Measurements from ENCODE around the gene SSTR3. TPM values are rescaled to one million over a fixed set of nuclear protein-coding genes. Genes with fewer than 3 reads are reported as not detected.

Gene SSTR3
- total and polyA plus RNA-seq, 7 donors = 0.36 to 1.7 TPM; not detected in 5

DNA sequence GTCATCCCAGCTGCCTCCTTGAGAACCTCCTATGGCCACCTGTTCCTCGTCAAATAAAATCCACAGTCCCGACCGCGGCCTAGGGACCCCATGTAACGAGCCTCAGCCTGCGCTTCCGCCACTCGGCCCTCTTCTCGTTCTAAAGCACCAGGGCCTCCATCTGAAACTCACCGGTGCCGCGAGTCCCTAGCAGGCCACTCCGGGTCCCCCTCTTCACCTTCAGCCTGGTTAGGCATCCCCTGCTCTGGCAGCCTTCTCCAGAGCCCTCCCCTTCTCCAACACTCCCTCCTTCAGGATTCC lies 2.4 kb upstream of the SSTR3 start:
- 86 to 87% methylated on average over 13 of the region's 13 CpGs for WGBS, 2 donors

GRCh38 chr22:37213941-37214730 lies 1.9 kb upstream of the SSTR3 start:
- H3K27ac ChIP-seq = no peak overlapping the region
- no peak for DNase-seq
- no peaks in the 10 kb centered on the region for H3K36me3 ChIP-seq
- no peaks in the 10 kb centered on the region for H3K9me3 ChIP-seq
- no peaks in the 10 kb centered on the region for H3K4me1 ChIP-seq
- intact Hi-C loops (cut with DNase I) = no loop called here
- TF ChIP-seq EP300 (IDR thresholded peaks at IDR 0.05) (no peak), POLR2A (IDR thresholded peaks at IDR 0.05) (no peak), CTCF (IDR thresholded peaks at IDR 0.05) (no peak), POLR2AphosphoS5 (IDR thresholded peaks at IDR 0.05) (no peak)
- H3K27me3 ChIP-seq = peaks cover 0 to 17% (median 4%) of the 10 kb centered on the region in 3 donors
- no peak overlapping the region for H3K4me3 ChIP-seq
- WGBS, 2 donors = 83 to 87% methylated on average over 13 of the region's 13 CpGs

More for the DNA sequence above, 2.4 kb upstream of the SSTR3 start:
- no peaks in the 10 kb centered on the region for H3K4me1 ChIP-seq
- peak; percentile 49 for DNase-seq
- H3K27me3 ChIP-seq = peaks cover 0 to 17% (median 4%) of the 10 kb centered on the region in 3 donors
- H3K9me3 ChIP-seq = no peaks in the 10 kb centered on the region
- no peak overlapping the region for H3K4me3 ChIP-seq
- TF ChIP-seq POLR2A (IDR thresholded peaks at IDR 0.05) = no peak
- no peak for TF ChIP-seq EP300 (IDR thresholded peaks at IDR 0.05)
- TF ChIP-seq POLR2AphosphoS5 (IDR thresholded peaks at IDR 0.05) = no peak
- no peak for TF ChIP-seq CTCF (IDR thresholded peaks at IDR 0.05)
- no peaks in the 10 kb centered on the region for H3K36me3 ChIP-seq
- intact Hi-C loops (cut with DNase I) = no loop called here
- no peak overlapping the region for H3K27ac ChIP-seq

DNA sequence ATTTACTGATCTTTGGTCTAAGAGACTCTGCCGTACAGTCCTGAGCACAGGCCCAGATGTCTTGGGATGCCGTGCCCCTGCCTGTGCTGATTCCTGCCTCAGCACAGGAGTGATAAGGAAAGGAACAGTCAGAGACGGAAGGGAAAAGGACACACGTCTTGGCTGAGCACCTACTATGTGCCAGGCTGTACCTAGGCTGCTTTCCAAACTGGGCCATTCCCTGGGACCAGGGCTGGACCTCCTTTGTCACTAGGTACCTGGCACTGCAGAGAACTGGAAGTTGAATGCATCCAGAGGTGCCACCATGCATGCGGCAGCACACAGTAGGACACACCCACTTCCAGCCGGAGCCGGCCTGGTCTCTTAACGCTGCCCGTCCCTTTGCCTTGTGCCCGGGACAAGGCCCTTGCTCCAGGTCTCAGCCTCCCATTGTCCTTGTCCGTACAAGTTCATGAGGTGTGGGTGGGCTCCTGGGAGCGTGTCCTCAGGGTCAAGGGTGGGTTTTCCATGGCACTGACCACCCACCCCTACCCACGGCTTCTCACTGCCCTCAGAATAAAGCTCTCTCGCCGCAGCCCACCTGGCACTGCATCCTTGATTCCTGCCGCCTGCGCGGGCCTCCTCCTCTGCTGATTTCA lies 1.1 kb upstream of the SSTR3 start:
- Histone ChIP-seq H3K4me3 (no peak overlapping the region), H3K36me3 (no peaks in the 10 kb centered on the region), H3K27ac (no peak overlapping the region), H3K27me3 (peaks cover 0 to 17% (median 4%) of the 10 kb centered on the region in 3 donors), H3K9me3 (no peaks in the 10 kb centered on the region), H3K4me1 (no peaks in the 10 kb centered on the region)
- 88 to 92% methylated on average over 18 of the region's 18 CpGs for WGBS, 2 donors
- TF ChIP-seq CTCF (IDR thresholded peaks at IDR 0.05) = no peak
- no peak for TF ChIP-seq POLR2A (IDR thresholded peaks at IDR 0.05)
- TF ChIP-seq EP300 (IDR thresholded peaks at IDR 0.05) = no peak
- TF ChIP-seq POLR2AphosphoS5 (IDR thresholded peaks at IDR 0.05) = no peak
- no peak for DNase-seq
- intact Hi-C loops (cut with DNase I) = no loop called here

DNA sequence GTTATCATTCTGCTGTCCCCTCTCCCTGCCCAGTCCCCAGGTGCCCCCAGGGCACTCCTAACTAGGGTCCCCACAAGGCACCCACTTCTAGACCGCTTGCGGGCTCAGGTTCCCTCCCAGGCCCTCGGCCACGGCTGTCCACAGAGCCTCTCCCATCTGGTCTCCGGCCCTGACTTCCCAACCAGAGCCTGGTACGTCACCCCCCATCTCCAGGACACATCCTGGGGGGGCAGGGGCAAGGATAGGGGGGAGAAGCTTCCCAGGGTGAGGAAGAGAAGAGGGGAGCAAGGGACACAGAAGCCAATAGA lies 457 bp downstream of the SSTR3 start:
- Histone ChIP-seq H3K4me1 (no peaks in the 10 kb centered on the region), H3K27me3 (peaks cover 0 to 17% (median 4%) of the 10 kb centered on the region in 3 donors), H3K9me3 (no peaks in the 10 kb centered on the region), H3K4me3 (no peak overlapping the region), H3K36me3 (no peaks in the 10 kb centered on the region), H3K27ac (no peak overlapping the region)
- TF ChIP-seq POLR2AphosphoS5 (IDR thresholded peaks at IDR 0.05) (no peak), EP300 (IDR thresholded peaks at IDR 0.05) (no peak), POLR2A (IDR thresholded peaks at IDR 0.05) (no peak), CTCF (IDR thresholded peaks at IDR 0.05) (no peak)
- 74 to 85% methylated on average over 6 of the region's 6 CpGs for WGBS, 2 donors
- DNase-seq = peak; percentile 57
- intact Hi-C loops (cut with DNase I) = no loop called here

Measured in sigmoid colon (tissue), 7 donors.